Measurements from ENCODE around the gene FAM241A.
"Not testable (repeated sequence)": the region's sequence is repeated elsewhere in the genome, so short reads cannot be mapped to it uniquely, and the experiment has no call there.

Gene FAM241A

GRCh38 chr4:112203593-112203992 lies 58.3 kb downstream of the FAM241A start:
- POLR2A ChIA-PET (ENCODE audit: low non-redundant PET), result no interaction called here
- no peak for DNase-seq (ENCODE audit: low spot score)
- CTCF ChIA-PET, result no interaction called here
- no peak for TF ChIP-seq CTCF (conservative IDR thresholded peaks at IDR 0.05; ENCODE audit: low read depth)
- no peak overlapping the region for H3K27ac ChIP-seq

- no peak overlapping the region for H3K27ac ChIP-seq
- ChIA-PET POLR2A (ENCODE audit: low non-redundant PET) (no interaction called here), CTCF (no interaction called here)
- TF ChIP-seq CTCF (conservative IDR thresholded peaks at IDR 0.05; ENCODE audit: low read depth), result no peak
- no peak for DNase-seq (ENCODE audit: low spot score)
These were observed 61.2 kb downstream of the FAM241A start for GRCh38 chr4:112206431-112206830.

GRCh38 chr4:112208137-112209095 lies 63.2 kb downstream of the FAM241A start:
- CTCF ChIA-PET; POLR2A ChIA-PET (ENCODE audit: low non-redundant PET); DNase-seq (ENCODE audit: low spot score); H3K27ac ChIP-seq: not testable (repeated sequence)

DNA sequence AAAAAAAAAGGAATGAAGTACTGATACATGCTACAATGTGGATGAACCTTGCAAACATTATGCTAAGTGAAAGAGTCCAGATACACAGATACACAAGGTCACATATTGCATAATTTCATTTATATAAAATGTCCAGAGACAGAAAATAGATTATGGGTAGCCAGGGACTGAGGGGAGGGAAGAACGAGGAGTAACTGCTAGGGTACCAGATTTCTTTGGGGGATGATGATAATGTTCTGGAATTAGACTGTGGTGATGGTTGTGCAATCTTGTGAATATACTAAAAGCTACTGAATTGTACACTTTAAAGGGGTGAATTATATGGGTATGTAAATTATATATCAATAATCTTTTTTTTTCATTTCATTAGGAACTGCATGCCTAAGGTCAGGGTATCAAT lies 65.5 kb downstream of the FAM241A start:
- CTCF ChIA-PET, result interaction anchor here (0.6 kb wide), 1 partner anchor 162 kb away, joined by 4 read pairs; no protein-coding TSS in a partner anchor
- TF ChIP-seq CTCF (conservative IDR thresholded peaks at IDR 0.05; ENCODE audit: low read depth), result no peak

DNA sequence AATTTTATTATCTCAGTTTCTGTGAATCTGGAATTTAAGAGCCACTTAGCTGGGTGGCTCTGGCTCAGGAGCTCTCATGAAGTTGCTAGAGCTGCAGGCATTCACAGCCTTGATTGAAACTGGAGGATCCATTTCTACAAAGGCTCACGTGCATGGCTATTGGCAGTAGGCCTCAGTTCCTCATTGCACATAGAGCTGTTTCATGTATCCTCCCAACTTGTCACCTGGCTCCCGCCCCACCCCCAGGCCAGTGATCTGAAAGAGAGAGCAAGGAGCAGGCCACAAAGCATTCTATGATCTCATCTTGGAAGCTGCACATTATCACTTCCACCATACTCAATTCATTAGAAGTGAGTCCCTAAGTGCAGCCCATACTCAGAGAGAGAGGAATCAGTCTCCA lies 67.8 kb downstream of the FAM241A start:
- no peak for DNase-seq (ENCODE audit: low spot score)
- TF ChIP-seq CTCF (conservative IDR thresholded peaks at IDR 0.05; ENCODE audit: low read depth), result no peak
- ChIA-PET CTCF (no interaction called here), POLR2A (ENCODE audit: low non-redundant PET) (no interaction called here)
- H3K27ac ChIP-seq, result peak overlapping the region; percentile 24; the same call in 1 of the 2 replicates

More for the DNA sequence above, 65.5 kb downstream of the FAM241A start:
- no peak overlapping the region for H3K27ac ChIP-seq
- POLR2A ChIA-PET (ENCODE audit: low non-redundant PET), result no interaction called here
- no peak for DNase-seq (ENCODE audit: low spot score)

DNA sequence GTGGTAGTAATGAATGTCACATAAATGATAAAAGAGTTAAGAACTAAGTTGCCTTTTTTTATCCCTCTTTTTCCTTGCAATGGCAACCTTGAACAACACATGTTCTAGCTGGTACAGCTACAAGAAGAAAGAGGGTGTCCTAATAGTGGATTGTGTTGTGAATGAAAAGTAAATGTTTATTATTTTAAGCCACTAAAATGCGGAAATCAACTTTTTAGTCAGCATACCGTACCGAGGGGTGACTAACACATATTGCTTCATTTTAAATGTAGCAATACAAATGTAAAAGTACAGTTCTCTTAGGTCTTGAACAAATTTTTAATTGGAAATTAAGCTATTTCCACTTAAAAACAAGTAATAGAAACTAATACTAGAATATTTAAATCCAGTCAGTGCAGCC lies 68.6 kb downstream of the FAM241A start:
- peak; percentile 44 for DNase-seq (ENCODE audit: low spot score)
- POLR2A ChIA-PET (ENCODE audit: low non-redundant PET), result no interaction called here
- no peak overlapping the region for H3K27ac ChIP-seq
- TF ChIP-seq CTCF (conservative IDR thresholded peaks at IDR 0.05; ENCODE audit: low read depth), result no peak
- CTCF ChIA-PET, result interaction anchor here (0.6 to 1.5 kb wide), 4 partner anchors 20 to 36 kb away, joined by 3 to 7 read pairs (median 4); no protein-coding TSS in a partner anchor
